Spinal cord (tissue), 10 donors: Measurements from ENCODE around the gene OLA1. TPM values are rescaled to one million over a fixed set of nuclear protein-coding genes. Genes with fewer than 3 reads are reported as not detected.

Experiments used
- DNase-seq, 6 donors: peaks; one replicate each; pipeline versions ENCODE4 v3.0.0 to v3.0.0-alpha.2; 2013 to 2015; ENCODE audit warnings: low spot score in 6 of 6, low read depth in 4 of 6
- H3K27ac ChIP-seq: one replicate; pipeline ENCODE4 v1.5.1; 2013; ENCODE audit warnings: low read depth, low read length, control low read depth
- H3K27me3 ChIP-seq: one replicate; pipeline ENCODE4 v1.6.1; 2013; ENCODE audit warnings: low read length; ENCODE audit not compliant: control insufficient read depth, insufficient read depth
- H3K36me3 ChIP-seq: one replicate; pipeline ENCODE4 v1.6.1; 2013; ENCODE audit warnings: low read length; ENCODE audit not compliant: control insufficient read depth, insufficient read depth
- H3K4me1 ChIP-seq: one replicate; pipeline ENCODE4 v1.6.1; 2013; ENCODE audit warnings: low read length; ENCODE audit not compliant: control insufficient read depth, insufficient read depth
- H3K4me3 ChIP-seq: one replicate; pipeline ENCODE4 v1.5.1; 2013; ENCODE audit warnings: low read depth, low read length, control low read depth
- H3K9me3 ChIP-seq: one replicate; pipeline ENCODE4 v1.6.1; 2013; ENCODE audit warnings: low read length; ENCODE audit not compliant: control insufficient read depth, insufficient read depth
- WGBS: methylation state at CpG from one replicate; pipeline ENCODE4 v1.1.5; 2013; ENCODE audit warnings: missing lambda C conversion rate; ENCODE audit not compliant: insufficient coverage; 5-methylcytosine and 5-hydroxymethylcytosine counted together
- polyA plus RNA-seq, 2 donors: library from polyadenylated mRNA; unstranded; fragments of 120-200 nt; gene quantifications; one replicate each; pipeline ENCODE4 v1.2.1, GENCODE V29; 2013; ENCODE audit not compliant: insufficient read length in 2 of 2
- total RNA-seq, 2 donors: library from RNA; depleted of rRNA in 1 of 2; stranded (reverse); fragments of 120-200 nt in 1 of 2; fragments of >200 nt in 1 of 2; gene quantifications; one replicate each; pipeline versions ENCODE4 v1.2.3 to v1.2.4, GENCODE V29; 2013 to 2014
- donor health status: healthy.

Gene OLA1
- total and polyA plus RNA-seq, 4 donors, result 81.4 to 169 (median 134) TPM

- H3K9me3 ChIP-seq, result no peaks in the 10 kb centered on the region
- no peak overlapping the region for H3K4me3 ChIP-seq
- no peak for DNase-seq
- no peaks in the 10 kb centered on the region for H3K36me3 ChIP-seq
- H3K27ac ChIP-seq, result no peak overlapping the region
- H3K4me1 ChIP-seq, result no peaks in the 10 kb centered on the region
- WGBS, result 89% methylated on average over 3 of the region's 7 CpGs
- no peaks in the 10 kb centered on the region for H3K27me3 ChIP-seq
Observed at GRCh38 chr2:174070281-174070680, 178.1 kb downstream of the OLA1 start.

DNA sequence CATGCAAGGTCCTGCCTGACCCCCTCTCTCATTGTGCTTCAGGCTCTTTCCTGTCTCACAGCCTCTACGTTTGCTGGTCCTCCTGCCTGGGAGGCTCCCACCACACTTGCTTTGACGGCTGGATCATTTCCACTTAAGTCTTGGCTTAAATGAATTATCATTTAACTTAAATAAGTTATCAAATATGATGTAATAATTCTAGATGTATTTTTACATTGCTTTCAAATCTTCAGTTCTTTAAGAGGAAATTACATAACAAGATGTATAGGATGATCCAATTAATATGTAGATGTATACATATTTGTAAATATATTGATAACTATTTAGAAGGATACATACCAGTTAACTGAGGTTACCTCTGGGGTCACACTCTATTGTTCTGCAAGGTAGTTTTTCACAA is 180.5 kb downstream of the OLA1 start:
- no peaks in the 10 kb centered on the region for H3K4me1 ChIP-seq
- H3K27me3 ChIP-seq, result no peaks in the 10 kb centered on the region
- no peaks in the 10 kb centered on the region for H3K9me3 ChIP-seq
- no peaks in the 10 kb centered on the region for H3K36me3 ChIP-seq
- no peak for DNase-seq
- WGBS, result no CpG with 5 or more reads among the region's 2 CpGs
- H3K27ac ChIP-seq, result no peak overlapping the region
- no peak overlapping the region for H3K4me3 ChIP-seq

GRCh38 chr2:174066871-174067270 is 181.5 kb downstream of the OLA1 start:
- 80% methylated on average over 2 of the region's 7 CpGs for WGBS

DNA sequence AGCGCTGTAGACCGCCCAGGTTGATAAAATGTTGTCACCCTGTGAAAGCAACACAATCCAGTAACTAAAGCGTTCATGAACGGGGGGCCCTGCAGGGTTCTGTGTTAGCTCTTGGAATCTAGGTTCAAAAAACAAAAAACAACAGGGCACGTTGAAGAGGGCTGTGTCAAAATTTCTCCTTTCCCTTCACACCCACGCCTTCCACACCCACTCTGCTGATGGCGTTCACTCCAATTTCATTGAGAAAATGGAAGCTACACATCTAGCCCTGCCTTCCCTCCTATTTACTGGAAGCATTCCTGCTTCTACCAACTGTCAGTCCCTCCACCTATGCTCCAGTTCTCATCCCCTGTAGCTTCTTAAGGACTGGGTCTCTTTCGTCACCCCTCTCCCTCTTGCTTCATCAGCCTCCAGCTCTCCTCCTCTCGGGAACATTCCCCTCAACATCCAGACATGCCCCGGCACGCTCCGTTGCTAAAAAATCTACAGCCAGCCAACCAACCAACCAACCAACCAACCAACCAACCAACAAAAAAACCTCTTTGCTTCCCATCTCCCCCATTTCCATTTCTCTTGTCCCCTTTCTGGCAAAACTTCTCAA is 184.7 kb downstream of the OLA1 start:
- no peaks in the 10 kb centered on the region for H3K4me1 ChIP-seq
- no peak overlapping the region for H3K4me3 ChIP-seq
- H3K27me3 ChIP-seq, result no peaks in the 10 kb centered on the region
- peak overlapping the region; percentile 69 for H3K27ac ChIP-seq
- DNase-seq, result no peak
- WGBS, result 87% methylated on average over 10 of the region's 12 CpGs
- H3K36me3 ChIP-seq, result no peaks in the 10 kb centered on the region
- H3K9me3 ChIP-seq, result no peaks in the 10 kb centered on the region

More at GRCh38 chr2:174066871-174067270, 181.5 kb downstream of the OLA1 start:
- Histone ChIP-seq H3K4me1 (no peaks in the 10 kb centered on the region), H3K27me3 (no peaks in the 10 kb centered on the region), H3K27ac (no peak overlapping the region), H3K9me3 (no peaks in the 10 kb centered on the region), H3K36me3 (no peaks in the 10 kb centered on the region), H3K4me3 (no peak overlapping the region)
- DNase-seq, result no peak

DNA sequence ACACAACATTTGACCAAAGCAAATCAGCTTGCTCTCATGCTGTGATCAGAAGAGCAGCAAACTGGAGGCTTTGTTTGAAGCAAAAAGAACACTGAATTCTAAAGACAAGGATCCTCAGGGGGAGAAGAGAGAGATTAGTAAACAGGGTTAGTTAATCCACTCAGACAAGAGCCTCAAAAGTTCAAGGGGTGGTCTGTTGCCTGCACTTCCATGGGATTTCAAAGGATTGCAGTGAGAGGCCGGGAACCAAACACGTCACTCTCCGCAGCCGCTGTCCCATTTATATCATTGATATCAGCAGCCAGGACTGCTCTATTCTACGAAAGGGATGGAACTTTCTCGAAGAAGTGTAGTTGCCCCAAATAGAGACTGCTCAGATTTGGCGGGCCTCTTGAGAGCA is 185.4 kb downstream of the OLA1 start:
- DNase-seq, result no peak
- 52% methylated on average over 6 of the region's 7 CpGs for WGBS

DNA sequence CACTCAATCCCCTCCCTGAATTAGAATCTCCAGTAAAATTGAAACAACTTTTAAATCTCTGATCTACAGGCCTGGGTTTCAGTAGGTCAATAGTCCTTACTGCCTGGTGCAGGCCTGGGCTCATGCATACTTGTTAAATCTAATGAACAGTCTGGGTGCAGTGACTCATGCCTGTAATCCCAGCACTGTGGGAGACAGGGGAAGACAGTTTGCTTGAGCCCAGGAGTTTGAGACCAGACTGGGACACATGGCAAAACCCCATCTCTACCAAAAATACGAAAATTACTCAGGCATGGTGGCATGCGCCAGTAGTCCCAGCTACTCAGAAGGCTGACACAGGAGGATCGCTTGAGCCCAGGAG is 188.5 kb downstream of the OLA1 start:
- Histone ChIP-seq H3K27me3 (no peaks in the 10 kb centered on the region), H3K9me3 (no peaks in the 10 kb centered on the region), H3K27ac (no peak overlapping the region), H3K36me3 (no peaks in the 10 kb centered on the region), H3K4me1 (no peaks in the 10 kb centered on the region), H3K4me3 (no peak overlapping the region)
- DNase-seq, result no peak
- WGBS, result 96% methylated on average over 3 of the region's 3 CpGs

More for the DNA sequence above, 185.4 kb downstream of the OLA1 start:
- Histone ChIP-seq H3K27me3 (no peaks in the 10 kb centered on the region), H3K4me3 (no peak overlapping the region), H3K9me3 (no peaks in the 10 kb centered on the region), H3K36me3 (no peaks in the 10 kb centered on the region), H3K27ac (peak overlapping the region; percentile 69), H3K4me1 (no peaks in the 10 kb centered on the region)

DNA sequence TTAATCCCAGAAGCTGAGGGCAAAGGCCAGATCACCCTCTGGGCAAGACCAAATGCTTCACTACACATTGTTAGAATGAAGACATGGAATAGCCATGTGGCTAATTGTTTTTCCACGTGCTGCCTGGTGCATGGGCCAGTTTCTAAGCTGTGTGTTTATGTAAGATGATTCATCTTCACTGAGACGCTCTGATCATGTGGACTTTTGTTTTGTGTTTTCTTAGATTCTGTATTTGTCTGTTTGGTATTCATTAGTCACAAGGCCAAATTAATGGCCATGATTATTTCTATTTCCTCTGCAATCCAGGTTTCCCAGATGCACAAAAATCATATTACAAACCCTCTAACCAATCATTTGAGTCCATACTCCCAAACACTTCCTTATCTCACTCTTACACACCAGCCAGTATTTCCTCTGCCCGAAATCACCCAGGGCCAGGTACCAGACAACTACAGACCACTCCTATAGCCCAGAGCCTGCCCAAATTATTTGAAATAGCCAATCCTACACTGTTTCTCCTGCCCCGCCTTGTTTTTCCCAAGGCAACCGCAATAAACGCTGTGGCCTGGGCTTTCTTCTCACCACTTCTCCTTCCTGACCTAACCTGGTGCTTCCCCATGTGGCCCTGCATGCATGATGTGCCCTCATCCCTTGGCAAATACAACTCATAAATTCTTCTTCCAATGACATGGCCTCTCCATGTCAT is 189.0 kb downstream of the OLA1 start:
- 97% methylated on average over 4 of the region's 6 CpGs for WGBS
- H3K36me3 ChIP-seq, result no peaks in the 10 kb centered on the region
- H3K4me1 ChIP-seq, result no peaks in the 10 kb centered on the region
- DNase-seq, result no peak
- no peak overlapping the region for H3K27ac ChIP-seq
- no peaks in the 10 kb centered on the region for H3K27me3 ChIP-seq
- H3K4me3 ChIP-seq, result no peak overlapping the region
- H3K9me3 ChIP-seq, result no peaks in the 10 kb centered on the region

GRCh38 chr2:174058456-174058855 is 189.9 kb downstream of the OLA1 start:
- H3K4me1 ChIP-seq, result peaks cover 4% of the 10 kb centered on the region
- no peak overlapping the region for H3K4me3 ChIP-seq
- no peak for DNase-seq
- no peak overlapping the region for H3K27ac ChIP-seq
- H3K9me3 ChIP-seq, result no peaks in the 10 kb centered on the region
- no CpG with 5 or more reads among the region's 1 CpG for WGBS
- H3K27me3 ChIP-seq, result no peaks in the 10 kb centered on the region
- H3K36me3 ChIP-seq, result no peaks in the 10 kb centered on the region

GRCh38 chr2:174058026-174058425 is 190.3 kb downstream of the OLA1 start:
- H3K36me3 ChIP-seq, result no peaks in the 10 kb centered on the region
- no peaks in the 10 kb centered on the region for H3K27me3 ChIP-seq
- WGBS, result 33% methylated on average over 1 of the region's 2 CpGs
- H3K4me3 ChIP-seq, result no peak overlapping the region
- DNase-seq, result no peak
- peaks cover 4% of the 10 kb centered on the region for H3K4me1 ChIP-seq
- H3K9me3 ChIP-seq, result no peaks in the 10 kb centered on the region
- H3K27ac ChIP-seq, result no peak overlapping the region

DNA sequence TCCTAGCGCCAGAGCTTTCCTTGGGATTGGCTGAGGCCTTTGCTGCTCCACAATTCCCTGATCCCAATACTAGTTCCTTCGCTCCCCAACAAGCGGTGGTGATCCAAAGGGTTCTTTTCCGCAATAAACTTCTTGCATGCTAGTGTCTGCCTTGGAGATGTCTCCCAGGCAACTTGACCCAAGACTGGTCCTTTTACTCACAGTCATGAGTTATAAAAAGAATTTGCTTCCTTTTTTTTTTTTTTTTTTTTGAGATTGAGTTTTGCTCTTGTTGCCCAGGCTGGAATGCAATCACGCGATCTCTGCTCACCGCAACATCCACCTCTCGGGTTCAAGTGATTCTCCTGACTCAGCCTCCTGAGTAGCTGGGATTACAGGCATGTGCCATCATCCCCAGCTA is 193.4 kb downstream of the OLA1 start:
- Histone ChIP-seq H3K27ac (no peak overlapping the region), H3K4me1 (peaks cover 4% of the 10 kb centered on the region), H3K4me3 (no peak overlapping the region), H3K27me3 (no peaks in the 10 kb centered on the region), H3K9me3 (no peaks in the 10 kb centered on the region), H3K36me3 (no peaks in the 10 kb centered on the region)
- WGBS, result no CpG with 5 or more reads among the region's 8 CpGs
- no peak for DNase-seq
